Placental epithelial cell (primary cell): Measurements from ENCODE around the gene WDR38. TPM values are rescaled to one million over a fixed set of nuclear protein-coding genes. Genes with fewer than 3 reads are reported as not detected.

Experiments
- small RNA-seq: library from RNA; depleted of rRNA; stranded (forward); fragments of <200 nt; gene quantifications from one replicate; pipeline ENCODE3, GENCODE V24; 2012
- total RNA-seq: library from RNA; depleted of rRNA; stranded (reverse); fragments of >200 nt; gene quantifications from 2 replicates; pipeline ENCODE4 v1.2.3, GENCODE V29; 2012

The WDR38 gene
- not detected in 2 replicates for total RNA-seq

GRCh38 chr9:124852829-124853531 is at the start of gene WDR38:
TSS of gene WDR38 (plus strand) at chr9:124853460. CDS start at chr9:124853532, 72 bp downstream.

GRCh38 chr9:124861342-124862229 is 8.3 kb downstream of the WDR38 start, which contains the start of the genes ARPC5L and RPL35:
TSS of gene ARPC5L (plus strand) at chr9:124862130. CDS start at chr9:124869291, 7,161 bp downstream.
TSS of gene RPL35 (minus strand) at chr9:124861957. CDS start at chr9:124861912, 45 bp downstream.

Small RNA genes within 50 kb of the gene (small RNA-seq; reads per million reads assigned to genes)
- gene RNU4-82P = not detected

Other genes starting within 250 kb of the WDR38 start
- gene NR6A1, start 82.1 kb upstream of the WDR38 start, total RNA-seq = 0.54 and 1.6 TPM in 2 replicates
- gene OLFML2A, start 76.3 kb upstream of the WDR38 start, total RNA-seq = 8.6 and 14.9 TPM in 2 replicates
- gene RPL35, start 8.5 kb downstream of the WDR38 start, total RNA-seq = 1,756 and 2,140 TPM in 2 replicates
- 10.5 and 11.0 TPM in 2 replicates for gene ARPC5L, start 8.7 kb downstream of the WDR38 start, total RNA-seq
- gene GOLGA1, start 87.6 kb downstream of the WDR38 start, total RNA-seq = 10.6 and 11.9 TPM in 2 replicates